HepG2 (cell line): Measurements from ENCODE around the gene CPM. TPM values are rescaled to one million over a fixed set of nuclear protein-coding genes. Genes with fewer than 3 reads are reported as not detected.

Experiments used
- HIVEP1 ChIP-seq: sonication (generic); formaldehyde crosslinking; IDR thresholded peaks from 2 replicates; pipeline ENCODE4 v1.4.0; 2020; ENCODE audit warnings: mild to moderate bottlenecking, missing genetic modification reagents
- NFATC3 ChIP-seq: sonication (generic); formaldehyde crosslinking; IDR thresholded peaks from 2 replicates; pipeline ENCODE4 v1.5.1; 2020; ENCODE audit warnings: mild to moderate bottlenecking, missing genetic modification reagents
- NFIC ChIP-seq: IDR thresholded peaks from 2 replicates; pipeline ENCODE4 v1.6.1; 2012; ENCODE audit warnings: mild to moderate bottlenecking, low read length, inconsistent platforms
- SIX4 ChIP-seq: sonication (generic); formaldehyde crosslinking; IDR thresholded peaks from 2 replicates; pipeline ENCODE4 v1.4.0; 2020; ENCODE audit warnings: missing genetic modification reagents
- ZNF230 ChIP-seq: sonication (generic); formaldehyde crosslinking; IDR thresholded peaks from 2 replicates; pipeline ENCODE4 v1.4.0; 2020; ENCODE audit warnings: mild to moderate bottlenecking, missing genetic modification reagents
- ZNF564 ChIP-seq: sonication (generic); formaldehyde crosslinking; IDR thresholded peaks from 2 replicates; pipeline ENCODE4 v1.8.1; 2023; ENCODE audit warnings: mild to moderate bottlenecking, missing genetic modification reagents
- polyA plus RNA-seq, 8 experiments: library from polyadenylated mRNA; depleted of rRNA in 3 of 8; stranded (reverse) in 7 of 8; unstranded in 1 of 8; fragments of >200 nt; fragmentation: Illumina TruSeq in 4 of 8; extraction: Trizol in 4 of 8; gene quantifications; 2 replicates each; pipeline versions ENCODE4 v1.2.1 to v1.2.3, GENCODE V29; 2011 to 2016; ENCODE audit warnings: low read depth in 4 of 8, missing spikeins in 1 of 8, mixed read lengths in 1 of 8; ENCODE audit not compliant: insufficient read depth in 1 of 8
- total RNA-seq, 5 experiments: library from RNA; depleted of rRNA; stranded (reverse); fragments of >200 nt; fragmentation: Illumina TruSeq; extraction: Trizol; gene quantifications; 2 replicates each; pipeline ENCODE4 v1.2.3, GENCODE V29; 2016; ENCODE audit warnings: low read depth in 1 of 5
- TF ChIP-seq, protein P1 (sequence below): sonication (generic); formaldehyde crosslinking; IDR thresholded peaks from 2 replicates; pipeline ENCODE4 v1.4.0; 2020; ENCODE audit warnings: low read depth, mild to moderate bottlenecking, missing genetic modification reagents
- TF ChIP-seq, protein P2 (sequence below), 2 experiments: fragments of 450-650 bp in 1 of 2; sonication (generic) in 1 of 2; formaldehyde crosslinking in 1 of 2; IDR thresholded peaks; 2 replicates each; pipeline versions ENCODE4 v1.6.1 to v1.8.0; 2016 to 2022; ENCODE audit warnings: antibody characterized with exemption in 1 of 2, mild to moderate bottlenecking in 1 of 2, missing genetic modification reagents in 1 of 2
- TF ChIP-seq, protein P3 (sequence below): sonication (generic); formaldehyde crosslinking; IDR thresholded peaks from 2 replicates; pipeline ENCODE4 v1.4.0; 2020; ENCODE audit warnings: missing genetic modification reagents, mild to moderate bottlenecking, borderline replicate concordance
- TF ChIP-seq, protein P4 (sequence below): sonication (generic); formaldehyde crosslinking; IDR thresholded peaks from 2 replicates; pipeline ENCODE4 v1.8.0; 2022; ENCODE audit warnings: mild to moderate bottlenecking, missing genetic modification reagents, moderate library complexity
- TF ChIP-seq, protein P5 (sequence below): sonication (generic); formaldehyde crosslinking; IDR thresholded peaks from 2 replicates; pipeline ENCODE4 v1.5.1; 2020; ENCODE audit warnings: missing genetic modification reagents, mild to moderate bottlenecking, borderline replicate concordance

The CPM gene
- total and polyA plus RNA-seq, 2 of the 13 experiments (the other 11 are each of a cell fraction or from before 2014, with no cell fraction given) = not detected

DNA sequence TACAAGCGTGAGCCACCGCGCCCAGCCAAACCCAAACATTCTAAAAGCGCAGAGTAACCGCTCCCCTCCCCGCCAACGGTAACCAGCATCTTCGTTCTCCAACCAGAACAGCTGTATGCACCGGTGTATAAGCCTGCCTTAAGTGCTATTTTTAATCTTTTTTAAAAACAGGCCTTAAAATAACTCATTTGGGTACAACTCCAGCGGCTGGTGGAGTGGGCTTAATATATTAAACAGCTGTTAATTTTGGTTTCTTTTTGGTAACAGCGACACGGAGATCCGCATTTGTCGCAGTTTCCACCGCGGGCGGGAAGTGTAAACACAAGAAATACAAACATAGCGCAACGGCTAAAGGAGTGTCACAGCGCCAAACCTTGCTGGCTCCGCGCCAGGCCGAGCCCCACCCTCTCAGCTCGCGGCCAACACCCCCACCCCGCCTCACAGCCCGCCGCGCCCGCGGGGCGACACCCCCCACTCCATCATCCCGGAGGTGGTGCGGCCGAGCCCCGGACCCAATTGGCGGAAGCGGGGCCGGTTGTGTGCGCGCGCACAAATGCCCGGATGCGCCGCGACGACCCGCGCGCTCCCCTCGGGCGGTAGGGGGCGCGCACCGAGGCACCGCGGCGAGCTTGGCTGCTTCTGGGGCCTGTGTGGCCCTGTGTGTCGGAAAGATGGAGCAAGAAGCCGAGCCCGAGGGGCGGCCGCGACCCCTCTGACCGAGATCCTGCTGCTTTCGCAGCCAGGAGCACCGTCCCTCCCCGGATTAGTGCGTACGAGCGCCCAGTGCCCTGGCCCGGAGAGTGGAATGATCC lies 125.2 kb downstream of the CPM start, which contains the start of gene MDM2 (continued):
- TF ChIP-seq, protein P1, sequence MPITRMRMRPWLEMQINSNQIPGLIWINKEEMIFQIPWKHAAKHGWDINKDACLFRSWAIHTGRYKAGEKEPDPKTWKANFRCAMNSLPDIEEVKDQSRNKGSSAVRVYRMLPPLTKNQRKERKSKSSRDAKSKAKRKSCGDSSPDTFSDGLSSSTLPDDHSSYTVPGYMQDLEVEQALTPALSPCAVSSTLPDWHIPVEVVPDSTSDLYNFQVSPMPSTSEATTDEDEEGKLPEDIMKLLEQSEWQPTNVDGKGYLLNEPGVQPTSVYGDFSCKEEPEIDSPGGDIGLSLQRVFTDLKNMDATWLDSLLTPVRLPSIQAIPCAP (CRISPR knock-in tag) = no peak
- TF ChIP-seq HIVEP1 (CRISPR knock-in tag) = 0 out of 2 replicates have a peak, but pooled peaks have one; percentile 18
- TF ChIP-seq, protein P2, sequence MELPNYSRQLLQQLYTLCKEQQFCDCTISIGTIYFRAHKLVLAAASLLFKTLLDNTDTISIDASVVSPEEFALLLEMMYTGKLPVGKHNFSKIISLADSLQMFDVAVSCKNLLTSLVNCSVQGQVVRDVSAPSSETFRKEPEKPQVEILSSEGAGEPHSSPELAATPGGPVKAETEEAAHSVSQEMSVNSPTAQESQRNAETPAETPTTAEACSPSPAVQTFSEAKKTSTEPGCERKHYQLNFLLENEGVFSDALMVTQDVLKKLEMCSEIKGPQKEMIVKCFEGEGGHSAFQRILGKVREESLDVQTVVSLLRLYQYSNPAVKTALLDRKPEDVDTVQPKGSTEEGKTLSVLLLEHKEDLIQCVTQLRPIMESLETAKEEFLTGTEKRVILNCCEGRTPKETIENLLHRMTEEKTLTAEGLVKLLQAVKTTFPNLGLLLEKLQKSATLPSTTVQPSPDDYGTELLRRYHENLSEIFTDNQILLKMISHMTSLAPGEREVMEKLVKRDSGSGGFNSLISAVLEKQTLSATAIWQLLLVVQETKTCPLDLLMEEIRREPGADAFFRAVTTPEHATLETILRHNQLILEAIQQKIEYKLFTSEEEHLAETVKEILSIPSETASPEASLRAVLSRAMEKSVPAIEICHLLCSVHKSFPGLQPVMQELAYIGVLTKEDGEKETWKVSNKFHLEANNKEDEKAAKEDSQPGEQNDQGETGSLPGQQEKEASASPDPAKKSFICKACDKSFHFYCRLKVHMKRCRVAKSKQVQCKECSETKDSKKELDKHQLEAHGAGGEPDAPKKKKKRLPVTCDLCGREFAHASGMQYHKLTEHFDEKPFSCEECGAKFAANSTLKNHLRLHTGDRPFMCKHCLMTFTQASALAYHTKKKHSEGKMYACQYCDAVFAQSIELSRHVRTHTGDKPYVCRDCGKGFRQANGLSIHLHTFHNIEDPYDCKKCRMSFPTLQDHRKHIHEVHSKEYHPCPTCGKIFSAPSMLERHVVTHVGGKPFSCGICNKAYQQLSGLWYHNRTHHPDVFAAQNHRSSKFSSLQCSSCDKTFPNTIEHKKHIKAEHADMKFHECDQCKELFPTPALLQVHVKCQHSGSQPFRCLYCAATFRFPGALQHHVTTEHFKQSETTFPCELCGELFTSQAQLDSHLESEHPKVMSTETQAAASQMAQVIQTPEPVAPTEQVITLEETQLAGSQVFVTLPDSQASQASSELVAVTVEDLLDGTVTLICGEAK (IDR thresholded peaks at IDR 0.05) = no peak
- TF ChIP-seq, protein P2 (CRISPR knock-in tag; IDR thresholded peaks at IDR 0.05) = peak; percentile 84
- TF ChIP-seq, protein P3, sequence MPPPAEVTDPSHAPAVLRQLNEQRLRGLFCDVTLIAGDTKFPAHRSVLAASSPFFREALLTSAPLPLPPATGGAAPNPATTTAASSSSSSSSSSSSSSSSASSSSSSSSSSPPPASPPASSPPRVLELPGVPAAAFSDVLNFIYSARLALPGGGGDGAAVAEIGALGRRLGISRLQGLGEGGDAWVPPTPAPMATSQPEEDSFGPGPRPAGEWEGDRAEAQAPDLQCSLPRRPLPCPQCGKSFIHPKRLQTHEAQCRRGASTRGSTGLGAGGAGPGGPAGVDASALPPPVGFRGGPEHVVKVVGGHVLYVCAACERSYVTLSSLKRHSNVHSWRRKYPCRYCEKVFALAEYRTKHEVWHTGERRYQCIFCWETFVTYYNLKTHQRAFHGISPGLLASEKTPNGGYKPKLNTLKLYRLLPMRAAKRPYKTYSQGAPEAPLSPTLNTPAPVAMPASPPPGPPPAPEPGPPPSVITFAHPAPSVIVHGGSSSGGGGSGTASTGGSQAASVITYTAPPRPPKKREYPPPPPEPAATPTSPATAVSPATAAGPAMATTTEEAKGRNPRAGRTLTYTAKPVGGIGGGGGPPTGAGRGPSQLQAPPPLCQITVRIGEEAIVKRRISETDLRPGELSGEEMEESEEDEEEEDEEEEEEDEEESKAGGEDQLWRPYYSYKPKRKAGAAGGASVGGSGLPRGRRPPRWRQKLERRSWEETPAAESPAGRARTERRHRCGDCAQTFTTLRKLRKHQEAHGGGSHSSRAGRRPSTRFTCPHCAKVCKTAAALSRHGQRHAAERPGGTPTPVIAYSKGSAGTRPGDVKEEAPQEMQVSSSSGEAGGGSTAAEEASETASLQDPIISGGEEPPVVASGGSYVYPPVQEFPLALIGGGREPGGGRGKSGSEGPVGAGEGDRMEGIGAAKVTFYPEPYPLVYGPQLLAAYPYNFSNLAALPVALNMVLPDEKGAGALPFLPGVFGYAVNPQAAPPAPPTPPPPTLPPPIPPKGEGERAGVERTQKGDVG (CRISPR knock-in tag) = no peak
- TF ChIP-seq NFATC3 = no peak
- TF ChIP-seq SIX4 (CRISPR knock-in tag) = no peak
- TF ChIP-seq, protein P4, sequence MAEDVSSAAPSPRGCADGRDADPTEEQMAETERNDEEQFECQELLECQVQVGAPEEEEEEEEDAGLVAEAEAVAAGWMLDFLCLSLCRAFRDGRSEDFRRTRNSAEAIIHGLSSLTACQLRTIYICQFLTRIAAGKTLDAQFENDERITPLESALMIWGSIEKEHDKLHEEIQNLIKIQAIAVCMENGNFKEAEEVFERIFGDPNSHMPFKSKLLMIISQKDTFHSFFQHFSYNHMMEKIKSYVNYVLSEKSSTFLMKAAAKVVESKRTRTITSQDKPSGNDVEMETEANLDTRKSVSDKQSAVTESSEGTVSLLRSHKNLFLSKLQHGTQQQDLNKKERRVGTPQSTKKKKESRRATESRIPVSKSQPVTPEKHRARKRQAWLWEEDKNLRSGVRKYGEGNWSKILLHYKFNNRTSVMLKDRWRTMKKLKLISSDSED (CRISPR knock-in tag) = no peak
- TF ChIP-seq, protein P5, sequence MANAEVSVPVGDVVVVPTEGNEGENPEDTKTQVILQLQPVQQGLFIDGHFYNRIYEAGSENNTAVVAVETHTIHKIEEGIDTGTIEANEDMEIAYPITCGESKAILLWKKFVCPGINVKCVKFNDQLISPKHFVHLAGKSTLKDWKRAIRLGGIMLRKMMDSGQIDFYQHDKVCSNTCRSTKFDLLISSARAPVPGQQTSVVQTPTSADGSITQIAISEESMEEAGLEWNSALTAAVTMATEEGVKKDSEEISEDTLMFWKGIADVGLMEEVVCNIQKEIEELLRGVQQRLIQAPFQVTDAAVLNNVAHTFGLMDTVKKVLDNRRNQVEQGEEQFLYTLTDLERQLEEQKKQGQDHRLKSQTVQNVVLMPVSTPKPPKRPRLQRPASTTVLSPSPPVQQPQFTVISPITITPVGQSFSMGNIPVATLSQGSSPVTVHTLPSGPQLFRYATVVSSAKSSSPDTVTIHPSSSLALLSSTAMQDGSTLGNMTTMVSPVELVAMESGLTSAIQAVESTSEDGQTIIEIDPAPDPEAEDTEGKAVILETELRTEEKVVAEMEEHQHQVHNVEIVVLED (CRISPR knock-in tag) = peak; percentile 71
- TF ChIP-seq ZNF230 = peak; percentile 36; the same call in 1 of the 2 replicates
- peak; percentile 80 for TF ChIP-seq NFIC
- peak; percentile 33; the same call in 1 of the 2 replicates for TF ChIP-seq ZNF564 (CRISPR knock-in tag)
